Measurements from ENCODE around the gene UGGT2.
"Not testable (repeated sequence)": the region's sequence is repeated elsewhere in the genome, so short reads cannot be mapped to it uniquely, and the experiment has no call there.

UGGT2 gene

DNA sequence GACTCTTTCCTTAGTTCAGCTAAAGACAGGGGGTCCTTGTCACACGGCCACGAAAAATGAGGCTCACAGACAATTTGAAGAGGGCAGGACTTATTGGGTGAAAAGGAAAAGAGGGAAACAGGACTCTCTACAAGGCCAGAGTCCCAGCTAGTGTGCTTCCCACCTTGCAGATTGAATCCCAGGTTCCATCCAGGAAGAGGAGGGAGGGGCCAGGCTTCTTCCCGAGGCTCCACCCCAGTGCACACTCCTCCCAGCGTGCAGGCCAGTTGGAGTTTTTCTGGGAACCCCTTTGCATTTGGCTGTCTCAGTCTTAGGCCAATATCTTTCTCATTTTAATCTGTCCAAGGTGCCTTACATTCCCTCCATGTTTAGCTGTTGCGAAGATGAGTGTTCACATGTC lies 269.5 kb downstream of the UGGT2 start:
- Histone ChIP-seq H3K4me2 (no peak overlapping the region), H3K27ac (no peak overlapping the region)

DNA sequence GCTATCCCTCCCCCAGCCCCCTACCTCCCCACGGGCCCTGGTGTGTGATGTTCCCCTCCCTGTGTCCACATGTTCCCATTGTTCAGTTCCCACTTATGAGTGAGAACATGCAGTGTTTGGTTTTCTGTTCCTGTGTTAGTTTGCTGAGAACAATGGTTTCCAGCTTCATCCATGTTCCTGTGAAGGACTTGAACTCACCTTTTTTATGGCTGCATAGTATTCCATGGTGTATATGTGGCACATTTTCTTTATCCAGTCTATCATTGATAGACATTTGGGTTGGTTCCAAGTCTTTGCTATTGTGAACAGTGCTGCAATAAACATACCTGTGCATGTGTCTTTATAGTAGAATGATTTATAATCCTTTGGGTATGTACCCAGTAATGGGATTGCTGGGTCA lies 271.3 kb downstream of the UGGT2 start:
- not testable (repeated sequence) for H3K9ac ChIP-seq; H3K4me1 ChIP-seq (ENCODE audit: low read depth, poor library complexity, severe bottlenecking); H3K27me3 ChIP-seq (ENCODE audit: insufficient read depth, low read depth); H4K20me1 ChIP-seq (ENCODE audit: insufficient read depth); H3K4me3 ChIP-seq (IDR thresholded peaks at IDR 0.05; ENCODE audit: insufficient read depth, low read depth, low read length); H3K27ac ChIP-seq; H2AFZ ChIP-seq (ENCODE audit: low read depth); H3K36me3 ChIP-seq (ENCODE audit: insufficient read depth); H3K4me2 ChIP-seq; H3K79me2 ChIP-seq (ENCODE audit: insufficient read depth, low read depth)

More for the DNA sequence above, 269.5 kb downstream of the UGGT2 start:
- H3K36me3 ChIP-seq (ENCODE audit: insufficient read depth), result no peaks in the 10 kb centered on the region
- no peak overlapping the region for H3K9ac ChIP-seq
- H3K27me3 ChIP-seq (ENCODE audit: insufficient read depth, low read depth), result no peaks in the 10 kb centered on the region
- TF ChIP-seq, protein P1, sequence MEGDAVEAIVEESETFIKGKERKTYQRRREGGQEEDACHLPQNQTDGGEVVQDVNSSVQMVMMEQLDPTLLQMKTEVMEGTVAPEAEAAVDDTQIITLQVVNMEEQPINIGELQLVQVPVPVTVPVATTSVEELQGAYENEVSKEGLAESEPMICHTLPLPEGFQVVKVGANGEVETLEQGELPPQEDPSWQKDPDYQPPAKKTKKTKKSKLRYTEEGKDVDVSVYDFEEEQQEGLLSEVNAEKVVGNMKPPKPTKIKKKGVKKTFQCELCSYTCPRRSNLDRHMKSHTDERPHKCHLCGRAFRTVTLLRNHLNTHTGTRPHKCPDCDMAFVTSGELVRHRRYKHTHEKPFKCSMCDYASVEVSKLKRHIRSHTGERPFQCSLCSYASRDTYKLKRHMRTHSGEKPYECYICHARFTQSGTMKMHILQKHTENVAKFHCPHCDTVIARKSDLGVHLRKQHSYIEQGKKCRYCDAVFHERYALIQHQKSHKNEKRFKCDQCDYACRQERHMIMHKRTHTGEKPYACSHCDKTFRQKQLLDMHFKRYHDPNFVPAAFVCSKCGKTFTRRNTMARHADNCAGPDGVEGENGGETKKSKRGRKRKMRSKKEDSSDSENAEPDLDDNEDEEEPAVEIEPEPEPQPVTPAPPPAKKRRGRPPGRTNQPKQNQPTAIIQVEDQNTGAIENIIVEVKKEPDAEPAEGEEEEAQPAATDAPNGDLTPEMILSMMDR (conservative IDR thresholded peaks at IDR 0.05; ENCODE audit: low read depth, low read length), result no peak
- H3K4me3 ChIP-seq (IDR thresholded peaks at IDR 0.05; ENCODE audit: insufficient read depth, low read depth, low read length), result no peak overlapping the region
- H3K4me1 ChIP-seq (ENCODE audit: low read depth, poor library complexity, severe bottlenecking), result no peaks in the 10 kb centered on the region
- no peaks in the 10 kb centered on the region for H3K79me2 ChIP-seq (ENCODE audit: insufficient read depth, low read depth)
- no peaks in the 10 kb centered on the region for H4K20me1 ChIP-seq (ENCODE audit: insufficient read depth)
- no peak overlapping the region for H2AFZ ChIP-seq (ENCODE audit: low read depth)

DNA sequence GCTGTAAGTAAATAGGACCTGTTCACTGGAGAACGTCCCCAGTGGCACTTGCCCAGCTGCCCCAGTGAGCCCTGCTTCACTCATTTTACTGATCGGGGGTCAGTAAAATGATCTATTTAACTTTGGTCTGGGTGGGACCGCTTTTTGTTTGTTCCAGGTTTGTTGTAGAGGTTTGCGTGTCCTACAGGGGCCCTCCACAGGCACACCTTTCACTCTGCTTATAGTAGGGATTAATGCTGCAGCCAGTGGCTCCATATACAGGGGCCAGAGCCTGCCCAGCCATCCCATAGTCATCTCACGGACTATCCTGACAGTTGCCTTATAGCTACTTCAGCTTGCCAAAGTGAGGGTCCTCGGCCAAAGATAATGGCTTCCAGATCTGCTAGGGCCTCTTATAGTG lies 272.2 kb downstream of the UGGT2 start:
- H3K27ac ChIP-seq, result no peak overlapping the region
- TF ChIP-seq, protein P1 (conservative IDR thresholded peaks at IDR 0.05; ENCODE audit: low read depth, low read length), result no peak
- no peaks in the 10 kb centered on the region for H4K20me1 ChIP-seq (ENCODE audit: insufficient read depth)
- H3K79me2 ChIP-seq (ENCODE audit: insufficient read depth, low read depth), result no peaks in the 10 kb centered on the region
- H3K4me2 ChIP-seq, result no peak overlapping the region
- no peaks in the 10 kb centered on the region for H3K4me1 ChIP-seq (ENCODE audit: low read depth, poor library complexity, severe bottlenecking)
- H2AFZ ChIP-seq (ENCODE audit: low read depth), result no peak overlapping the region
- no peaks in the 10 kb centered on the region for H3K27me3 ChIP-seq (ENCODE audit: insufficient read depth, low read depth)
- H3K36me3 ChIP-seq (ENCODE audit: insufficient read depth), result no peaks in the 10 kb centered on the region
- H3K9ac ChIP-seq, result no peak overlapping the region
- no peak overlapping the region for H3K4me3 ChIP-seq (IDR thresholded peaks at IDR 0.05; ENCODE audit: insufficient read depth, low read depth, low read length)

DNA sequence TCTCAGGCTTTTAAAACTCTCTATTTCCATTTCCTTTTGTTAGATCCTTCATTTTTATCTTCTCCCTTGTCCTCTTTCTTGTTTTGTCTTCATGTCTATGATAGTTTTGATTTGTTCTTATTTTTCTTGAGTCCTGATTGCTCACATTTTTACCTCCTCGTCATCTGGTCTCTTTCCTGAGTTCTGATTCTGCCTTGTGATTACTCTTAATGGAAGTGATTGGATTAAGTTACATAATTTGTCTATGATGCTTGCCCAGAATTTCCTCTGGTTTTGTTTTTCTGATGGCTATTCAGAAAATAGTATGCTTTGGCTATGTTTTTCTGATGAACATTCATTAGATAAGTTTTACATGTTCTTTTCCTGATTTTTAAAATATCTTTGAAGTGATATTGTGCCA lies 273.7 kb downstream of the UGGT2 start:
- no peak overlapping the region for H3K4me2 ChIP-seq
- H3K27ac ChIP-seq, result no peak overlapping the region
- H3K9ac ChIP-seq, result no peak overlapping the region
- H3K4me3 ChIP-seq (IDR thresholded peaks at IDR 0.05; ENCODE audit: insufficient read depth, low read depth, low read length), result no peak overlapping the region
- no peaks in the 10 kb centered on the region for H3K79me2 ChIP-seq (ENCODE audit: insufficient read depth, low read depth)
- TF ChIP-seq, protein P1 (conservative IDR thresholded peaks at IDR 0.05; ENCODE audit: low read depth, low read length), result no peak
- no peaks in the 10 kb centered on the region for H3K4me1 ChIP-seq (ENCODE audit: low read depth, poor library complexity, severe bottlenecking)
- H2AFZ ChIP-seq (ENCODE audit: low read depth), result no peak overlapping the region
- no peaks in the 10 kb centered on the region for H3K36me3 ChIP-seq (ENCODE audit: insufficient read depth)
- H4K20me1 ChIP-seq (ENCODE audit: insufficient read depth), result no peaks in the 10 kb centered on the region
- H3K27me3 ChIP-seq (ENCODE audit: insufficient read depth, low read depth), result no peaks in the 10 kb centered on the region

DNA sequence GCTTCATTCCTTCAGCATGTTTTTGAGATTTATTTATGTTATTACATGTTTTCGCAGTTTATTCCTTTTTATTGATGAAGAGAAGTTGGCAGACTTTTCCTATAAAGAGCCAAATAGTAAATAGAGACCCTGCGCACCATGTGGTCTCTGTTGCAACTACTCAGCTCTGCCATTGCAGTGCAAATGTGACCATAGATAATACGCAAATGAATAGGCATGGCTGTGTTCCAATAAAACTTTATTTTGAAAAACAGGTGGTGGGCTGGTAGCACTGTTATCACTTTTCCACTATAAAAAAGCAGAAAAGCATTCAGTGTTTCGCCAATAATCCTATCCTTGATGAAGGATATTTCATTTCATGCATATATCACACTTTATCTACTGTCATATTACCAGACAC lies 281.3 kb downstream of the UGGT2 start:
- H3K4me3 ChIP-seq (IDR thresholded peaks at IDR 0.05; ENCODE audit: insufficient read depth, low read depth, low read length), result no peak overlapping the region
- no peak overlapping the region for H3K4me2 ChIP-seq
- H3K9ac ChIP-seq, result no peak overlapping the region
- TF ChIP-seq, protein P1 (conservative IDR thresholded peaks at IDR 0.05; ENCODE audit: low read depth, low read length), result no peak
- H3K36me3 ChIP-seq (ENCODE audit: insufficient read depth), result no peaks in the 10 kb centered on the region
- no peaks in the 10 kb centered on the region for H4K20me1 ChIP-seq (ENCODE audit: insufficient read depth)
- peaks cover 32% of the 10 kb centered on the region for H3K4me1 ChIP-seq (ENCODE audit: low read depth, poor library complexity, severe bottlenecking)
- H3K27ac ChIP-seq, result no peak overlapping the region
- H3K79me2 ChIP-seq (ENCODE audit: insufficient read depth, low read depth), result no peaks in the 10 kb centered on the region
- no peaks in the 10 kb centered on the region for H3K27me3 ChIP-seq (ENCODE audit: insufficient read depth, low read depth)
- no peak overlapping the region for H2AFZ ChIP-seq (ENCODE audit: low read depth)
